Activated T-cell treated with anti-CD3 and anti-CD28 coated beads, Interleukin-2, amount 50 U/mL, for 48 hours (primary cell): ENCODE data around the gene AP2A2.

Source experiments
- DNase-seq, 2 experiments: peaks; one replicate each; pipeline ENCODE4 v3.0.0-alpha.2; 2020

Gene AP2A2

DNA sequence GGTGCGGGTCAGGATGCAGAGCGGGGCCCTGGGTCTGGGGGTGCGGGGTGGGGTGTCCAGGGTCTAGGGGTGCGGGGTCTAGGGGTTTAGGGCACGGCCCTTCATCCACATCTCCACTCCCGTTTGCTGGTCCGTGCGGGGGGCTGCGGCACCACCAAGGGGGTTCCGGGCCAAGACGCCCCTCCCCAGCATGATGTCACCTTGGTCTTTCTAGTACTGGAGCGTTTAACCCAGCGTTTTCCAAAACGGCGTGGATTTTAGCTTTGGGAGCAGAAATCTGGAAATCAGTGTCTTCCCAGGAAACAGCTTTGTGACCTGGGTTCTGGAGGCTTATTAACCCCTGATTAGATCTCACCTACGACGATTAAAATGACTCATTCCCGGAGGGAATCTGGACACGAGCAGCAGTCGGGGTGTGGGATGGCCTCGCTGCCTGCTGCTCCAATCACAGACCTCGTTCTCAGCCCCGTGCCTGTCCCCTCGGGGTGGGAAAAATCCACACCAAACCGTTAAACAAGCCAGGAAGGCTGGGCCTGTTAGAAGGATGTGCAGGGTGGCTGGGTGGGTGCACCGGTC lies 759 bp downstream of the AP2A2 start:
- no peak for DNase-seq

DNA sequence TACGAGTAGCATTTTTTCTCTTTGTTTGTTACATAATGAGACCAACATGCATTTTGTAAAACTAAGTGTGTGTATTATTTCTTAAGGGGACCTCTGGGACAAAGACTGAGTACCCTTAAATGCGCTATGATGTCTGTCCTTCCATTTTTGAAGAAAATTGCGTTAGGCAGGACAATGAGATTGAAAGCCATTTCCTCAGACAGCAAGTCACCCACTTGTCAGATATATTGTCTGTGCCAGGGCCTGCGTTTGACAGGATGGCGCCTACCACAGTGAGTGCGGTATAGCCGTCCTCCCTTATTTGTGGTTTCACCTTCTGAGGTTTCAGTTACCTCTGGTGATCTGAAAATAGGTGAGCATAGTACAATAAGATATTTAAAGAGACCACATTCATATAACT lies 2.2 kb downstream of the AP2A2 start:
- no peak for DNase-seq

DNA sequence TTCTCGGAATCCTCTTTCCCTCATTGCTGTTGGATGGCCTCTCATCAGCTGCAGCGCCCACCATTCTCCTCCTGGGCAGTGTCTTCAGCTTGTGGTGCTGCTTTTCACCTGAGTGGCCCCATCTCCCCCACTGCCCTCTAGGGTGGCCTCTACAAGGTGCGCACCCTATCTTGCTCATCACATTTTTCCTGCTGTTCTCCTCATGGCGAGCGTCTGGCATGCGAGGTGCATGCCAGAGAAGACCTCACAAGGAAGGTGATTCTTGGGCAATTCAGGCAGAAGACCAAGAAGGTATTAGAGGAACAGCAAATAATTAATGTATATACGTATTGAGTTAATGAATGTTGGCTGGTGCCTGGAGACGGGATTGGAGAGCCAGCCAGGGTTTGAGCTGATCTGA lies 3.1 kb downstream of the AP2A2 start:
- DNase-seq, result no peak

DNA sequence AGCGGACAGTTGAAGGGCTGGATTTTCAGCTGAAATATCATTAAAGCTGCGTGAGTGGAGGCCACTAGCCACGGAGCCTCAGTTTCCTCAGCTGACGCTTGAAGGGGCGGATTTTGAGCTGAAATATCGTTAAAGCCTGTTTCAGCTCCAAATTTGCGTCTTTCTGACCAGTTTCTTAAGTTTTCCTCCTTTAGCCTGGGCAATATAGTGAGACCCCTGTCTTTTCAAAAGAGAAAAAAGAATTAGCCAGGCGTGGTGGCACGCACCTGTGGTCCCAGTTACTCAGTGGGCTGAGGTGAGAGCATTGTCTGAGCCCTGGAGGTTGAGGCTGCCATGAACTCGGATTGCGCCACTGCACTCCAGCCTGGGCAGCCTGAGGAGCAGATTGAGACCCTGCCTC lies 3.7 kb downstream of the AP2A2 start:
- DNase-seq, result no peak

DNA sequence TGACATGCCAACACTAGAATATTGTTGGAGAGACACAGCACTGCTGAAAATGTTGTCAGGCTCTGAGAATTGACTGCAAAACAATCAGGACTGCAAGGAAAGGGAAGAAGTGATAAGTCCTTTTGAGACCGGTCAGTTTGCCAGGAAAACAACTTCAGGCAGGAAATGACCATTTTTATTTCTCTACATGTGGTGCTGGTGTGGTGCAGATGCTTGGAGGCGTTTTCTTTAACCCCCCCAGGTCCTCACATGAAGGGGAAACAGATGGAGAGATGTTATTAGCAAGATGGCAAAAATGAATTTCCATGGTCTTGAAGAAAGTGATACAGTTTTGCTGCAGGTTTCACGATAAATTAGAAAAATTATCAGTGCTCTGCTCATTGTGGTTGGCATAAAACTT lies 5.7 kb downstream of the AP2A2 start:
- DNase-seq, result no peak

DNA sequence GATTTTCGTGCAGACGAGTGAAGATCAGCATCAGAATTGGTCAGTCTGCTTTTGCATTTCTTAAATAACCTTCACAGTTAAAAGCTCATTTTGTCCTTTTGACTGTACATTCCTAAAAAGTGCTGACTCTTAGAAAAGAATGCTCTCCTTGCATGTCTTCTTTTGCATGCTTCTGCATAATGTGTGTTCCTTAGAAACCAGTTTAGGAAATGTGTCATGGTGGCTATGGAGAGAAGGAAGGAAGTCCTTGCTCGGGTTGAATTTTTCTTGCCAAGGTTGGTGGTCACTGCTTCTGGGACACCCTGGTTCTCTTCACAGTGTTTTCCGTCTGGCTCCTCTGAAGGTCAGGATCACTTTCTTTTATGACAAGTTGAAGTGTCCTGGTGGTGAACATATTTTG lies 6.8 kb downstream of the AP2A2 start:
- no peak for DNase-seq

DNA sequence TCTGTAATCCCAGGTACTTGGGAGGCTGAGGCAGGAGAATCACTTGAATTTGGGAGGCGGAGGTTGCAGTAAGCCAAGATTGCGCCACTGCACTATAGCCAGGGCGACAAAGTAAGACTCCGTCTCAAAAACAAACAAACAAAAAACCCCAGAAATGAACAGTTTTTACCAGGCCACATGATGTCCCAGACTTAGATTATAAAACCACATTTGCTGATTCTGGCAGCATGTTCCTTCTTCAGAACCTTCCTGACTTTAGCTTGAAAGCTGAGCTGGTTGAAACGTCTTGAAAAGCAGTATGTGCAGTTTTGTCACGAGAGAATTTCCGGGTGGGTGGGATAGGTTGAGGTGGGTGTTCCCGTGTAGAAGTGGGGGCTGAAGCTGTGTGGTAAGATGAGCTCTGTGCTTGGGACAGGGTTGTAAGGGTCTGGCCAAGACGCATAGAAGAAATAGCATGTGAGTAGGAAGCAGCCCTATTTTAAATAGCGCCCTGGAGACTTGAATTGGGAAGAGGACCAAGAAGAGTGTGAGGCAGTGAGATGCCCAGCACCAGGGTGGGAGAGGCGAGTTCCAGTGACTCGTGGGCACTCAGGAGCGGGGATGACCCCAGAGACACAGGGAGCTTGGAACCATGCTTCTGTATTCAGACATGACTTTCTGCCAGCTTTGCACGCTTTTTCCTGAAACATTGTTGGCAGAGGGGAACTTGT lies 7.6 kb downstream of the AP2A2 start:
- DNase-seq, result no peak

DNA sequence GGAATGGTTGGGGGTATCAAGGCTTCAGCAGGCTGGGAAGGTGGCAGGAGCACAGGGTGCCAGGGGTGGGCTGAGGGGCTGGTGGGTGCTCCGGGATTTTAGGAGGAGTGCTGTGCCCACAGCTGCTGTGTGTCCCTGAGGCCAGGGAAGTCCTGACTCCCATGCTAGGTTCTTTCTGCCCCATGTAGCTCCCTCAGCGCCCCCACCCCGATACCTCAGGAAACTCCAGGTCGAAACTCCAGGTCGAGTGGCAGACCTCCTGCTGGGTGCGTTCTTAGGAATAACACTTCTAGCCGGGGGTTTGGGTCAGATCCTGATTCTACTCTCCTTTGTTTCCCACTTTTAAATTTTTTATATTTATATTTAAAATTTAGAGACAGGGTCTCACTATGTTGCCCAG lies 8.3 kb downstream of the AP2A2 start:
- DNase-seq, result no peak

DNA sequence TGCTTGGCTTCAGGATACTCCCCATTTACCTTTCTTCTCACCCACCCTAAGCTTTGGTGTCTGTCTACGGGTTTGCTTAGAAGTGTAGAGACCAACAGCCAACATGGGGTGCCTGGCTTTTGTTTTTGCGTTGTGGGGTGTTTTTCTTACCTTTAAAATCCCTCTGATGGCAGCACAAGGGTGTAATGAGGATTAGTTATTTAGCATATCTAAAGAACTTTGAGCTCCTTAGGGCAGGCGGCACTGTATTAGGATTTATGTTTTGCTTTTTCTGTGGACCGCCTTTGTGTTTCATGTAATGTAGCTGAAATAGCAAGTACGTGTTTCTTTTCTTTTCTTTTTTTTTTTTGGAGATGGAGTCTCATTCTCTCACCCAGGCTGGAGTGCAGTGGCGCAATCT lies 8.9 kb downstream of the AP2A2 start:
- DNase-seq, result no peak

DNA sequence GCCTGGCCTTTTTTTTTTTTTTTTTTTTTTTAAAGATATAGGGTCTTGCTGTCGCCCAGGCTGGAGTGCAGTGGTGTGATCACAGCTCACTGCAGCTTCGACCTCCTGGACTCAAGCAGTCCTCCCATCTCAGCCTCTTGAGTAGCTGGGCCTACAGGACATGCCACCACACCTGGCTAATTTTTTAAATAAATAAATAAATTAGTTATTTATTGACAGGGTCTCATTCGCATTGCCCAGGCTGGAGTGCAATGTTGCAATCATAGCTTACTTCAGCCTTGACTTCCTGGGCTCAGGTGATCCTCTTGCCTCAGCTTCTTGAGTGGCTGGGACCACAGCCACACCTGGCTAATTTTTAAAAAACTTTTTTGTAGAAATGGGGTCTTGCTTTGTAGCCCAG lies 10.5 kb downstream of the AP2A2 start:
- DNase-seq, result no peak

DNA sequence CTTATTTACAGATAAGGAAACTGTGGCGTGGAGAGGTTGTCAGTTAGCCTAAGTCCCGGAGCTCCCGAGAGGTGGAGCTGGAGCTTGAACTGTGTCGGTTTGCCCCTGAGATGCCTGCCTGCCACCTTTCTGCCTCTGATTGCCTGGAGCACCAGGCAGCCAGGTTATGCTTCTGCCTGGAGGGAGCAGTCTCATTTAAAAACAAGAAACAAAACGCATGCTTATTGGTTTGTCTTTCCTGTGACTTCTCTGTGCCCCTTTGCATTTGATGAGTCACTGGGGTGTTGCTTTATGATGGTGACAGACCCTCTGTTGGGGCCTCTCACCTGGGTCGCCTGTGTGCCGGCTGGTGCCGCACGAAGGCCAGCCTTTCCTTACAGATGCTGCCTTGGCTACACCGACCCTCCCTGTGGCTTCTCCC lies 12.2 kb downstream of the AP2A2 start:
- DNase-seq, result no peak

DNA sequence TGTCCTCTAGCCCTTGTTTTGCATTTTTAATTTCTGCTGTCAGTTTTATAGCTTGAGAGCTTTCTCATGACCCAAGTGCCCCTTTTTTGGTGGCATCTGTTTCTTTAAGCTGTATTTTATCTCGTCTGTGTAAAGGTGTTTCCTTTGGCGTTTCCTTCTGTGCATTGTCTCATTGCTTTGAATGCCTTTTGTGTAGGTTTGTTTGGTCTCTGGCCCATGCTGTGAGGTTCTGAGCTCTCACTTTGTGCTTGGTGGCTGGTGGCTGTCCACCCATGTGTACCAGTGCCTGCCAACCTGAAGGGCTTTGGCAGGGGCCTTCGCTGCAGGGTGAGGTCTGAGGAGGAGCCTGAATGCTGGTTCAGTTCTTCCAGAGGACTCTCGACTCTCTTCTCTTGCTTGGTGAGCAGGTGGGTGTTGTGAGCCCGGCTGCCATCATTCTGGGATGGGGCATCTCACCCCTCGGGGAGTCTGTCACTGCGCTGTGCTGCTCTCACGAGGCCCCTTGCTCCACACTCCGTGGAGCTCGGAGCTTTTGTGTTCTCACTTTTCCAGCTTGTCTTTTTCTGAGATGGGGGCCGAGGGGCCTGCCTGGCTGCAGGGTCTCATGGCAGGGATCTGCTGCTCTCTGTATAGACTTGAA lies 14.9 kb downstream of the AP2A2 start:
- DNase-seq, result no peak

DNA sequence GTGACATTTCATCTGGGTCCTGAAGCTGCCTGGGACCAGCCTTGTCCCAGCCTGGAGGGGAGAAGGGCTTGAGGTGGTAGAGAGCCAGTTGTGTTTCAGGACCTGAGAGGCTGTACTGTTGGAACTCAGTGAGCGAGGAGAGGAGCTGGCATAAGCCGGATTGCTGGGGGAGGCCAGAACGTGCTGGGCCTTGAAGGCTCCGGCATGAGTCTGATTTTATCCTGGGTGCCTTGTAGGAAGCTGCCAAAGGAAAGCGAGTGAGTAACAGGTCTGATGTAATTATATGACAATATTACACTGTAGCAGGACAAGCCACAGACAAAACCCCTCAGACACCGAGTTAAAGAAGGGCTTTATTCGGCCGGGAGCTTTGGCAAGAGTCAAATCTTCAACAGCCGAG lies 17.2 kb downstream of the AP2A2 start:
- DNase-seq, result no peak

DNA sequence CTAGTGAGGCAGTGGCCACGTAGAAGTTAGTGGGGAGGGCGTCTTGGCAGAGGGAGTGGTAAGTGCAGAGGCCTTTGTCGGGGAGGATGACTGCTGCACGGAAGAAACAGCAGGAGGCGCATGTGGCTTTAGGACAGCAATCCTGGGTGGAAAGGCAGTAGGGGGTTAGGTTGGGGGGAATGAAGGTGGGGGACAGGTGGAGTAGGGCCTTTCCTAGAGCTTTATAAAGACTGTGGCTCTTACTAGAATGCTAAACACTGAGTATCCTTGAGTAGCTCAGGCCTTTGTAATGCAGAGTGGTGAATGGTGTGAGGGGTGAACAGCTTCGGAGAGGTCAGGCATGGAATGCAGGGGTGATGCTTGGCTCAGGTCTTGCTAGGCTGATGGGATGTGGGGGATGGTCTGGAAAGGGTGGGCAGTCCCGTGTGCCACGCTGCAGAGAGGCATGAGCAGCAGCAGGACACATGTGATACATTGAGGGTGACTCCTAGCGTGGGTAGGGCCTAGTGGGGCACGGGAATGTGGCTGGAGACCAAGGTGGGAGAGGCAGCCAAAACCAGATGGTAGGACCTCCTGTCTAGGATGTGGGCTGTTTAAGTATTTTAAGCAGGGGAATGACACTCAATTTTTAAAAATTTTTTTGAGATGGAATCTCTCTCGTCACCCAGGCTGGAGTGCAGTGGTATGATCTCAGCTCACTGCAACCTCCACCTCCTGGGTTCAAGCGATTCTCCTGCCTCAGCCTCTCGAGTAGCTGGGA lies 19.2 kb downstream of the AP2A2 start:
- no peak for DNase-seq

DNA sequence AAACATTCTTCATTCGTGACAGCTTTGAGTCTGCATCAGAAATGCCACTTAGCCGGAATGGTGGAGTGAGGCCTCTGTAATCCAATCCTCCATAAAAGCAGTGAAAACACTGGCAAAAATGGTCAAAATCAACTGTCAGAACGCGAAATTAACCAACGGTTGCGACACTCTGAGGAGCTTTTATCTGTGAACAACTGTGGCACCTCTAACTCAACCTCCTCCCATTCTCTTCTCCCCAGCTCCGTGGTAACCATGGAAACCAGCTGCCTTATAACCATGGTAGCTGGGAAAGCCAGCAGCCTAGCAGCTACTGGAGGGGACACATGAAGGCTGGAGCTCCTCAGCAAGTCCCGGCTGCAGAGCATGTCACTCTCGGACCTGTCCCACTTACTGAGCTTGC lies 20.3 kb downstream of the AP2A2 start:
- DNase-seq, result no peak

DNA sequence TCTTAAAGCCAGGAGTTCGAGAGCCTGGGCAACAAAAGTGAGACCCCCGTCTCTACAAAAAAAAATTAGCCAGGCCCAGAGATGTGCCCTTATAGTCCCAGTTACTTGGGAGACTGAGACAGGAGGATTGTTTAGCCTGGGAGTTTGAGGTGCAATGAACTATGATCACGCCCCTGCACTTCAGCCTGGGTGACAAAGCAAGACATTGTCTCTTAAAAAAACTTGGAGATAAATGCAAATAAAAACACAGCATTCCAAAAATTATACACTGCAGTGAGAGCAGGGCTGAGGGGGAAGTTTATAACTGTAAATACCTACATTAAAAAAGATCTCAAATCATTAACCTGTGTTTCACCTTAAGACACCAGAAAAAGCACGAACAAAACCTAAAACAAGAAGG lies 22.1 kb downstream of the AP2A2 start:
- DNase-seq, result no peak

DNA sequence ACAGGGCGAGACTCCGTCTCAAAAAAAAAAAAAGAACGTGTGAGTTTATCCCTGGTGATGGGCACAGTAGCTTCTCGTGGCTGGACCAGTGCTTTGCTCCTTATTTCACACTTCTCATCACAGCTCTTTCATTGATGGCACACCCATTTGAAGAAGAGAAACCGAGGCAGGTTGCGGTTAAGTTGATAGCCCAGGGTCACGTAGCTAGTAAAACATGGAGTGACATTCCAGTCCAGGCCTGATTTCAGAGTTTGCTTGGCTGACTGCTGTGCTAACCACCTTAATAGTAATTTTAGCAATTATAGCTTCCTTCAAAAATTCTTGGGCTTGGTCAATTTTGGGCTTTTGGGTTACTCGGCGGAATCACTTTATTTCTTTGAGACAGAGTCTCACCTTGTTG lies 25.8 kb downstream of the AP2A2 start:
- DNase-seq, result no peak

DNA sequence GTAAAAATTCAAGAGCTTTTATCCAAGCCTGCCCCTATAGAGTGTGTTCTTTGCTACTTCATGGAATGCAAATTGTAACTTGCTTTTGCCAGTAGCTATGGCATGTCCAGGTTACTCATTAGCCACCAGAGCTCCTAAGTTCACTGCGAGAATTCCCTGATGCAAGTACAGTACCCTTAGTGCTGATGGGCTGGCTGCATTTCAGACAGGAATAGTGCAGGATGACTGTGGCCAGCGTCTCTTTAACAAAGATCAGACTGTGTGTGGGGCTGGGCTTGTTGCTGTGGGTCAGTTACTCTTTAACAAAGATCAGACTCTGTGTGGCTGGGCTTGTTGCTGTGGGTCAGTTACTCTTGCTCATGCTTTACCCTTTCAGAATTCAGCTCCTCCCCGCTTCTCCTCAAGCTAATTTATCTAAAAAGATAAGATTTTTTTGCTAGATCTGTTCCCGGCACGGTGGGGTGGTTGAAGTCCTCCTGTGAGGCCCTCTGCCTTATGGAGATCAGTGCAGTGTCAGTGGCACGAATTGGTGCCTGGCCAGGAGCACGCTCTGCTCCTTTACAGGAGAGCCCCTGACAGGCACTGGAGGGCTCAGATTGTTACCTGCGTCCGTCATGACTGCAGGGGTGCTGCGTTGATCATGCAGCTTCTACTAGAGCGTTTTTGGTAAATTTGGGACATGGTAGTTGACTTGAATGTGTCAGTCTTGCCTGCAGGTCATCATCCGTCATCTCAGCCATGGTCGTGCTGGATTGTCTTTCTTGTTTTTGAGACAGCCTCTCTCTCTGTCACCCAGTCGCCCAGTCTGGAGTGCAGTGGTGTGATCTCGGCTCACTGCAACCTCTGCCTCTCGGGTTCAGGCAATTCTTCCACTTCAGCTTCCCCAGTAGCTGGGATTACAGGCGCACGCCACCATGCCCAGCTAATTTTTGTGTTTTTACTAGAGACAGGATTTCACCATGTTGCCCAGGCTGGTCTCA lies 27.0 kb downstream of the AP2A2 start:
- DNase-seq, result no peak

DNA sequence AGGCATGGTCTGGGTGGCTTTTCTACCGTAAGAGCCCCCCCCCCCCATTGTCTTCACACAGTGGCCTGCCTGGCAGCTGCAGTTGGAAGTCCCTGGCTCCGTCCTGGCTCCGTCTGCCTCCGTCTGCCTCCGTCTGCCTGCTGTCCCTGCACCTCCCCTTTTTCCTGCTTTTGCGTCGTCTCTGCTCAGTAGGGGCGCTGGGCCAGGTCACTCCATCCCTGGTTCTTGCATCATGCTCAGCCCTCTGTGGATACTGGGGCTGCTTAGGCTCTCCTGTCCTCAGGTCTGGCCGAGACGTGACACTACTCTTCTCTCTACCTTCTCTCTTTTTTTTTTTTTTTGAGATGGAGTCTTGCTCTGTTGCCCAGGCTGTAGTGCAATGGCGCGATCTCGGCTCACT lies 27.8 kb downstream of the AP2A2 start:
- no peak for DNase-seq

DNA sequence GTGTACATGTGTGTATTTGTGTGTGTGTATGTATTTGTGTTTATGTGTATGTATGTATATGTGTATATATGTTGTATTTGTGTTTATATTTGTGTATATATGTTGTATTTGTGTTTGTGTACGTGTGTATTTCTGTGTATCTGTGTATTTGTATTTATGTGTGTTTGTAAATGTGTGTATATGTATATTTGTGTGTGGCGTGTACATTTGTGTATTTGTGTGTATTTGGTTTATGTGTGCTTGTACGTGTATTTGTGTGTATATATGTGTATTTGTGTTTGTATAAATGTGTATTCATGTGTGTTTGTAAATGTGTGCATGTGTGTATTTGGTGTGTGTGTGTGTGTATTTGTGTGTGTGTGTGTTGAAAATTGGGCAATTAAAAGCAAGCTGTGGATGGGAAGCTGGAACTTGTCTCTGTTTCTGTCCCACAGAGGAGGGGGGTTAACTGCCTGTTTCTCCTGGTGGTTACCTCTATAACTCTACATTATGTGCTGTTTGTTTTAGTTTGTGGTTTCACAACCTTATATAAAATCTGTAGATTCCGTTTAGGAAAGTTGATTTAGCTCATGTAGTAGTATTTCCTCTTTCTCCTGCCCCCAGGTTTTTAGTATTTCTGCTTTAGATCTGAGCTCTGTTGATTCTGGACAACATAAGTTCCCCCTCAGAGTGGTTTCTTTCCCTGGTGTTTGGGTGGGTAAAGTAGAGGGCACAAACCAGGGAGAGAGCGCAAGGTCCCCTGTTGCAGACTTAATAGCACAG lies 28.9 kb downstream of the AP2A2 start:
- DNase-seq, result no peak

DNA sequence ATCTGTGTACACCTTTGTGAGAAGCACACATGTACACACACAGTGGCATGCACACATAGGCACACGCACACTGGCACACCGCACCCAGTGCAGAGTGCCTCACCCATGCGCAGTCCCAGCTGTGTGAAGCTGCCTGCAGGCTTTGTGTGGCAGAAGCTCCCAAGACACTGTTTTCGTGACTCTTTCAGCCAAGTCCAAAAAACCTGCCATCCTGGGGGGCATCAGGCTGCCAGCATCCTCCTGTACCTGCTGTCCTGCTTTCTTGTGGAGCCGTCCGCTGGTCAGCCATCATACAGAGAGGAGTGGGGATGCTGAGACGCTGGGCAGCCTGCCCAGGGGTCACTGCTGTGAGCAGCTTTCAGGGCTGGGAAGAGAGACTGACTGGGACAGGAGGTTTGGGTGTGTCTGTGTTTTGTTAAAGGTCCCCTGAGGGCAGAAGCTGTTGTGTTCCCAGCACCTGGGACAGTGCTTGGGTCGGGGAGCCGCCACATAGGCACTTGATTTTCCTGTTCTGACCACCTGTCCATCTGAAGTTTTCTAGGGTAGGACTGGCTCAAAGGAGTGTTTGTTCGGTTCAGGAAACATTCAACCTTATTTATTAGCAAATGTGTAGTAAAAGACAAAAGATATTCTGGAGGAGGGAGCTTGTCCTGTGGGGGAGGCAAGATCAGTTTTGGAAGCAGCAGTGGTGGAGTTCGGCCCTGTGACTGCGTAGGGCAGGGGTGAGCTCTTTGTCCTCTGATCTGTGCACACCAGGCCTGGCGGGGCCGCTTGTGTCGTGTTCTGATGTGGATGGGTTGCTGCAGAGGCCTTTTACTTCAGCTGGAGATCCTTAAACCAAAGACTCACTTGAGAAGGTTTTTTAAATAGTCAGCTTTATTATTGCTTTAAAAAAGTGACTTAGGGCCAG lies 29.7 kb downstream of the AP2A2 start:
- DNase-seq, result no peak
